Activated CD8-positive, alpha-beta memory T cell treated with anti-CD3 and anti-CD28 coated beads, Interleukin-2, amount 50 U/mL, for 24 hours (primary cell): ENCODE data around the gene SLC13A3.
A peak's percentile ranks its signal among the peaks of the same experiment; 100 is the strongest.
"Not testable (repeated sequence)": the region's sequence is repeated elsewhere in the genome, so short reads cannot be mapped to it uniquely, and the experiment has no call there.

Experiments used
- DNase-seq: peaks from one replicate; pipeline ENCODE4 v3.0.0-alpha.2; 2020; ENCODE audit errors: extremely low read depth

The SLC13A3 gene

DNA sequence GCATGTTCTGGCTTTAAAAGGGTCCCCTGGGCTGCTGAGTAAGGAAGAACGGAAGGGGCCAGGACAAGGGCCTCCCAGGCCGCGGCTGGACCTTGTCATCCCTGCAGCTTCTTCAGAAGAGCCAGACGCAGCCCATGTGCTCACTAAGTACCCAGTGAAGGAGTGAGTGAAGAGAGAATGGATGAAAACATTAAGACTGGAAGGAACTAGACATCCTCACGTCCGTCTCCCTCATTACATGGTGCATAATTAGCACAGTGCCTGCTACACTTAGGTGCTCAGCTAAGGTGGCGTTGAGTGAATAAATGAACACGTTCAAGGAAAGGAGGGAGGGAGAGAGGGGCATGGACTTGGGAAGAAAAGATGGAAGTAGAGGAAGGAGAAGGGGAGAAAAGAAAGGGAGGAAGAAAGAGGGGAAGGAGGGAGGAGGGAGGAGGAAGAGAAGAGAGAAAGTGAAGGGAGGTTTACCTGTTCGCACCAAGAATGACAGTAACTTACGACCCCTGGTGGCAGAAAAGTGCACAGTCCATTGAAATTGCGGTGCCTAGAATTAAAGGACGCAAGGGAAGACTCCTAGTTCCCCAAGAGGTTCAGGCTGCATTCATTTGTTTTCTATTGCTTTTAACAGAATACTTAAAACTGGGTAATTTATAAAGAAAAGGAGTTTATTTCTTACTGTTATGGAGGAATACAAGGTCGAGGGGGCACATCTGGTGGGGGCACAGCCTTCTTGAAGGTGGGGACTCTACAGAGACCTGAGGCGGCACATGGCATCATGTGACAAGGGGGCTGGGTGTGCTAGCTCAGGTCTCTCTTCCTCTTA, 30.0 kb upstream of the SLC13A3 start:
- DNase-seq = peak; percentile 31

DNA sequence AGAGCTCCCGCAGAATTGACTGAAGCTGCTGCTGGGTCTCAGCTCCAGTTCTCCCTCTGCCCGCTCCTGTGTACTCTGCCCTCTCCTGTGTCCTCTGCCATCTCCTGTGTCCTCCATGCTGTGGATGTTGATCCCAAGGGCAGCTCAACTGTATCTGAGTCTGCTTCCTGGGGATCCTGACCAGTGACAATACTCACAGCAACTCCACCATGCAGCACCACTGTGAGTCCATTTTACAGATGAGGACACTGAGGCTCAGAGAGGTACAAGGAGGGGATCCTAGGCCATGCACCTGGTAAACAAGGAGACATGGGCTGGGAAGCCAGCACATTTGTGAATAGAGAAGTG, 29.4 kb upstream of the SLC13A3 start:
- no peak for DNase-seq

DNA sequence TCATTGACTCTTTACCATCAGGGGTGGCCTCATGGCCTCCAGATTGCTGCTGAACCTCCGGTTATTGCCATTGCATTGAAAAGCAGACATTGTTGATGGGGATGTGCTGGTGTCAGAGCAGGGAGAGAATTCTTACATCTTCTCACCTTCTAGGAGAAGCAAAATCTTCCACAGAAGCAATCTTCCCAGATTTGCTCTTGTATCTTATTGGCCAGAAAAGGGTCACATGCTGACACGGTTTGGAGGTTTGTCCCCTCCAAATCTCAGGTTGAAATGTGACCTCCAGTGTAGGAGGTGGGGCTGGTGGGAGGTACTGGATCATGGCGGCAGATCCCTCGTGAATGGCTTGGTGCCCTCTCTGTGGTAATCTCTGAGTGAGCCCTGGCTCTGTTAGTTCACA, 27.3 kb upstream of the SLC13A3 start:
- DNase-seq = no peak

DNA sequence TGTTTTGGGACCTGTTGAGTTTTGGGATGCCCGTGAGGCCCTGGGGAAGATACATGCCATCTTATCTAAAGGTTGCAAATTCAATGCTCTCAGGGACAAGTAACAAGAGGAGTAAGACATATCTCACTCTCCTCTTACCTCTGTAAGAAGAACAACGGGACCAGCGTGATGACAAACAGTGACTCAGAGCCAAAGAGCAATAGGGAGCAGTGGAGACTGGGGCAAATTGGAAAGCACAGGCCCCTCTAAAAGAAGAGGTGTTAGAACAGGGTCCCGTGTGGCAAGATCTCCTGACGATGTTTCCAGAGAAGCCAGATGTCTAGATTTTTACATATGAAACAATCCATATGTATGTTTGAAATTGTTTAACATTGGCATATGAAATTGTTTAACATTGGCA, 26.3 kb upstream of the SLC13A3 start:
- no peak for DNase-seq

DNA sequence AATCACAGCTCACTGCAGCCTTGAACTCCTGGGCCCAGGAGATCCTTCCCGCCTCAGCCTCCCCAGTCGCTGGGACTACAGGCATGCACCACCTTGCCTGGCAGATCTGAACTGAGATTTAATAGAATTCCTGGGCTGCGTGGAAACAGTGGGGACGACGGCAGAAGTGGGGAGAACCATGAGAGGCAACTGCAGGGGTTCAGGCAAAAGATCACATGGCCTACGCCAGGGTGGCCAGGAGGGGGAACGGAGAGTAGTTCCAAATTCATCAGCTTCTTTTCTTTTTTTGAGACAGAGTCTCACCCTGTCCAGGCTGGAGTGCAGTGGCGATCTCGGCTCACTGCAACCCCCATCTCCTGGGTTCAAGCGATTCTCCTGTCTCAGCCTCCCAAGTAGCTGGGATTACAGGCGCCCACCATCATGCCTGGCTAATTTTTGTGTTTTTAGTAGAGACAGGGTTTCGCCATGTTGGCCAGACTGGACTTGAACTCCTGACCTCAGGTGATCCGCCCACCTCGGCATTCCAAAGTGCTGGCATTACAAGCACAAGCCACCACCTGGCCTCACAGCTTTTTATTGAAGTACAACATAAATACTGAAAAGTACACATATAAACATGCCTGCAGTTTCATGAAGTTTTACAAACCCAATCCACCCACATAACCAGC, 25.5 kb upstream of the SLC13A3 start:
- not testable (repeated sequence) for DNase-seq

DNA sequence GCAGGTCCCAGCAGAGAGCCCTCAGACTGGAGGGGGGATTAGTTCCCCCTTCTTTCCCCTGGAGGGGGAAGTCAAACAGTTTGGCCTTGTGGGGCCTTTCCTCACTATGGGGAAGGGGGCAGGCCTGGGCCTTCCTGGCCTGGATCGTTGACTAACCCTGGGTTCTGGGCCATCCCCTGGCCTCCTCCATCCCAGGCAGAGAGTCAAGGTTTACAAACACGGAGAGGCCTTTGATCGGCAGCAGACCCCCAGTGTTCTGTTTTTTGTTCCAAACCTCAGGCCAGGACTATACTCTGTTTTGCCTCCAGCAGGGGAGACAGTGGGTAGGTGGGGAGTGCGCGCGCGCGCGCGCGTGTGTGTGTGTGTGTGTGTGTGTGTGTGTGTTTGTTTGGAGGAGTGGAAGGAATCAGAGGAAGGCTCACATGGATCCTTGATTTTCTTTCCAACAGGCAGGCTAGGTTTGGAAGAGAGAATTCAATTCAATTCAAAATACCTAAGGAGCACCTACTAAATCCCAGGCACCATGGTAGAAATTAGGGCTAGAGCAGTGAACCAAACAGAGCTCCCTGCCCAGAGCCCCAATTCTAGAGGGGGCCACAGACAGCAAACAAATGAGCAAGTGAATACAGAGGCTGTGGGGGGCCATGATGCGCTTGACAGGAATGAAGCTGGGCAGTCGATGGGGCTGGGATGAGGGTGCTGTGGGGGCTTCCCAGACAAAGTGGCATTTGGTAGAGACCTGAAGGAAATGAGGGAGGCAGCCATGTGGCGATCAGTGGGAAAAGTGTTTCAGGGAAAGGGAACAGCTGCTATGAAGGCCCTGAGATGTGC, 23.2 kb upstream of the SLC13A3 start:
- no peak for DNase-seq

DNA sequence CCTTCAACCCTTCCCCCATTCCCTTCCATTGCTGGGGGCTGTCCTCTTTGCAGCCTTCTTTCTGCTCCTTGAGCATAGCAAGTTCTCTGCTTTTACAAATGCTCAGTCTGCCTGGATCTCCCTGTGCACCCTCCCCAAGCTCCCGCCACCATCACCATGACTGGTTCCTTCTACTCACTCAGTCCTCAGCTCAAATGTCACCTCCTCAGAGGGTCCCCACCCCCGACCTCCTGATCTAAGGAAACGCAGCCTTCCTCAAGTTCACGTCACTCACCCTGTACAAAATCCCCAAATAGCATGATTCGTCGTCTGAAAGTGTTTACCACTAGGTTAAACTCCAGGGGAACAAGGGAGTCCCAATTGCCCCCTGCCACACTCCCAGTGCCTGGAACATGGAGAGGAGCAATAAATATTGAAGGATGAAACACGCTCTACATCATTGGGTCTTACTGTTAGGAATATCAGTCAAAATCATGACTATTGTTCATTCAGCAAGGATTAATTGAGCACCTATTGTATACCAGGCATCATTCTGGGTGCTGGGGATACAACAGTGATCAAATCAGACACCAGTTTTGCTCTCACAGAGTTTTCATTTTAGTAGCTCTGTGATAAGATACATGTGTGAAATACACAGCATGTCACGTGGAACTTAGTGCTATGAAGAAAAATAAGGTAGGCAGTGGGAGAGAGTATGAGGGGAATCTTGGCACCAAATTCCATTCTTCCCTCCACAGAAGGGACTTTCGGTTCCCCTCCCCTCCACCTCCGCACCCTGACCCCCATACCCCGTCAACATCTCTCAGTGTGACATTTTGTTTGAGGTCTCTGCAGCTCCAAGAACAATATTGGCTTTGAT, 22.4 kb upstream of the SLC13A3 start:
- no peak for DNase-seq

DNA sequence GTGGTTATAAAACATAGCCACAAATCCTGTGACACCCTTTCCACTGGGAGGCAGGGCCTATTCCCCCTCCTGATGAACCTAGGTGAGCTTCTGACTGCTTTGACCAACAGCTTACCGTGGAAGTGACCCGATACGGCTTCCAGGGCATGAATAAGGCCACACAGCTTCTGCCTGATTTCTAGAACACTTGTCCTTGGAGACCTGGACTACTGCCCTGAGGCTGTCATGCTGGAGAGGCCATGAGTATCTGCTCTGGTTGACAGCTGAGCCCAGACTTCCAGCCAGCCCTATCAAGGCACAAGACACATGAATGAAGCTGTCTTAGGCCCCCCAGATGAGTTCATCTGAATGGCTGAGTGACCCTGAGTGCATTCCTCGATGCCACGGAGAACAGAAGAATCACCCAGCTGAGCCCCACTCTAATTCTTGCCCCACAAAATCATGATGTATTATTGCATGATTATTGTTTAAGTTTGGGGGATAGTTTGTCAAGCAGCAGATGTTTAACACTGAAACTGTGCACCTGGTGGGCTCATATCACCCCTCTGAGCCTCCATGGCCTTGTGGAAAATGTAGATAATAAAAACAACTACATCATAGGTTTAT, 21.4 kb upstream of the SLC13A3 start:
- no peak for DNase-seq

DNA sequence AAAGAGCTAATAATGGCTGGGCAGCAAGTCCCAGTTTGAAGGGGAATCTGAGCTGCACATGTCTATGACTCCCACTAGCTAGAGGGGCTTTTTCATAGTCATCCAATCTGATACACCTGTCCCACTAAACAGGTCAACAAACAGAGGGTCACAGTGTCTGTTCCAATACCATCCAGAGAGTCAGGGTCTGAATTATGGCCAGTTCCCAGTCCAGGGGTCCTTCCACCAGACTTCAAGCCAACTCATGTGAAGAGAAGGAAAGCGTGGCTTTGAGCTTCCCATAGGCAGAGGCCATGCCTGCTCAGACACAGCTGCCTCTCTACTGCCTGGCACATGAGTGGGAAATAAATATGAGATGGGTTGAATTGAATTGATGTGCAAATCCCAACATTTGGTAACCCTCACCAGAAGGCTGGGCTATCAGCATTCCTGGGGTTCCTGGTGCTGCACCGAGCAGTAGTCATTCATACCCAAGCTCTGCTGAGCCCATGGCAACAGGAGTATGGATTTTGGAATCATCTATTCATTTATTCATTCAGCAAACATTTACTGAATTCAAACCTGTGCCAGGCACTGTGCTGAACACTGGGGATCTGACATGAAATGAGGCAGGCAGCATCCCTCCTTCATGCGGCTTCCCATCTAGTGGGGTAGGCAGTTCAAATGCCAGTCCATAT, 20.7 kb upstream of the SLC13A3 start:
- DNase-seq = no peak

DNA sequence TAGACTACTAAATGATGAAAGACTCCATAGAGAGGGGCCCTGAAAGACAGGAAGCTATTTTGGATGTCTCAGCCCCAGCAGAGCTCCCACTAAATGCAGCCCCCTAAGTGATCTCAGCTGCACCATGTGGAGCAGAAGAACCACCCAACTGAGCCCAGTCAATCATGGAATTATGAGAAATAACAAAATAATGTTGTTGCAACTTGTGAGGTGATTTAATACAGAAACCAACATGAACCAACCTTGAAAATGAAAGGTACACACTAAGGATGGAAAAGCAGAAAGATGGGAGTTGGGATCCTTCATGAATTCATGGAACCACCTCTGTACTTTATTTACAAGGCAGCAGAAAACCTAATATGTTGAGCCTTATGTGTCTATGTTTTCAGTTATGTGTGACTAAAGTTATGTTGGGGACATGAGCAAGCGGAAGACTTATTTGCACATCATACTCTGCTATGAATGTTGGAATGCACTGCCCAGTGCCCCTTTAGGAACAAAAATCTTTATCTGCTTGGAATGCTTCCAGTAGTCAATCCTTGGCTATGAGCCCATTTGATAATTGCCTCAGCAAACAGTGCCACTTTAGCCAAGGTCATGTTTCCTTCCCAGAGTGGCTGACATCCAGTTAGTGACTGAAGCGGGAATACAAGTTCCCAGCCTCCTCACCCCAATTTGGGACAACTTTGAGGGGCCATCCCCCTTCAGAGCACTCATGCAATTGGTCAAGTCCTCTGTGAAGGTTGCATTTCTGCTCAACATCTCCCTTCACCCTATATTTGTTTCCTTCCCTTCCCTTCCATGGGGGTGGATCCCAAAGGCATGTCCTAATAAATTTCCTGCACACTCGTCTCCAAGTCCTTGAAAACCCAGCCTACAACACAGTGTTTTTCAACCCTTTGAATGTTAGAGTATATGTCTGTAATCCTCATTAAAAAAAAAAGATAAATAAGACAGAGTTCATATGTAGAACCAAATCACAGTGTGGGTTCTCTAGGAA, 19.6 kb upstream of the SLC13A3 start:
- DNase-seq = no peak

DNA sequence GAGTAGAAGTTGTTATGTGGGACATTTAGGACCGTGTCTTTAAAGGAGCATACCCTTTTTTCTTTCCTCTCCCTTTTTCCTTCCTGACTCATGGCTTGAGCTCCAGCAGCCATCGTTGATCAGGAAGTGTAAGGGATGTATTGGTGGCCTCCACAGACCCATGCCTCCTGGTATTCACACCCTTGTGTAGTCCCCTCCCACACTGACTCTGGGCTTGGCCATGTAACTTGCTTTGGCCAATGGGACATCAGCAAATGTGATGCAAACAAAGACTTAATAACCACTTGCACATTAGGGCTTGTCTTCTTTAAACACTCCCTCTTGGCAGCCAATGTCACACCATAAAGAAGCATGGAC, 18.9 kb upstream of the SLC13A3 start:
- no peak for DNase-seq

DNA sequence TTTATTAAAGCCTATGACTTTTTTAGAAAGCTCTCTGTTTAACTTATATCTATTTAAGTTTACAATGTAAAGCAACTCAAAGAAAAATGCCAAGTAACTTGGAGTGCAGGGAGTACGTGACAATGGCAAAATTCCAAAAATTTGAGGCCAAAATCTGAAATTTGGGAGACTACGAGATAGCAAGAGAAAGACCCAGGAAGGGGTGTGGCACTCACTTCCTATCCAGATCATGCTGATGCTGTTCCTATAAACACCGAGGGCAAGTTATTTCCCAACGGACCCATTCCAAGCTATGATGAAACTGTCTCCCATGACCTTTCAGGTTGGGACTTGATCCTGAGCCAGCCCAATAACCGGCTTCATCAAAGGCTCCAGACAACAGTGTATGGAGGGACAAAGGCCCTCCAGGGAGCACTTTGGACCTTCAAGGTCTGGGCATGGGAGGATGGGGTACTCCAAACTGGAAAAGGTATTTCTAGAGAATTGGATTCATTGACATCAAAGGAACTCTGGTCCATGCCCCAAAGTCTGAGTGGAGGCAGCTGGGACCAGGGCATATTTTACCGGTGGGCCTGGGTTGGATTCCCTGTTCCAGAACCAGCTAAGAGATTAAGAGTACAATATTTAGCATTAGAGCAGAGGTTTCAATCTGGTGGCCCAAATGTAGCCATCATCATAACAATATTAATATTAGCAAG, 15.7 kb upstream of the SLC13A3 start:
- no peak for DNase-seq

DNA sequence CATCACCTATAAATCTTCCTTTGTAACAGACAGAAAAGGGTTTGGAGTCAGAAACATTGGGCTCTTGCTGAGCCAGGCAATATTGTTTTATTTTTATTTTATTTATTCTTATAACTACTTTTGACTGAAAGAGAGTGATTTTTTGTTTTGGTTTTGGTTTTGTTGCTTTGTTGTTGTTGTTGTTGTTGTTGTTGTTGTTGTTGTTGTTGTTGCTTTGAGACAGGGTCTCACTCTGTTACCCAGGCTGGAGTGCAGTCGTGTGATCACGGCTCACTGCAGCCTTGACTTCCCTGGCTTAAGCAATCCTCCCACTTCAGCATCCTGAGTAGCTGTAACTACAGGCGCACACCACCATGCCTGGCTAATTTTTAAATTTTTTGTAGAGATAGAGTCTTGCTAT, 15.0 kb upstream of the SLC13A3 start:
- no peak for DNase-seq

DNA sequence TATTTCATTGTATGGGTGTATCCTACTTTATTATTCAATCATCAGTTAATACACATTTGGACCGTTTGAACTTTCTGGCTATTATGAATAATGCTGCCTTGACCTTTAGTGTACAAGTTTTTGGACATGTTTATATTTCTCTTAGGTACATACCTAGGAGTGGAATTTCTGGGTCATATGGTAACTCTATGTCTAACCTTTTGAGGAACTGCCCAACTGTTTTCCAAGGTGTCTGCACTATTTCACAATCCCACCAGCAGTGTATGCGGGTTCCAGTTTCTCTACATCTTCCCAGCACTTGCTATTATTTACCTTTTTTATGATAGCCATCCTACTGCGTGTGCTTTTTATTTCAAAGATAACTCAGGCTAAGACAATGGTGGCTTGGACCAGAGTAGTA, 14.3 kb upstream of the SLC13A3 start:
- no peak for DNase-seq

DNA sequence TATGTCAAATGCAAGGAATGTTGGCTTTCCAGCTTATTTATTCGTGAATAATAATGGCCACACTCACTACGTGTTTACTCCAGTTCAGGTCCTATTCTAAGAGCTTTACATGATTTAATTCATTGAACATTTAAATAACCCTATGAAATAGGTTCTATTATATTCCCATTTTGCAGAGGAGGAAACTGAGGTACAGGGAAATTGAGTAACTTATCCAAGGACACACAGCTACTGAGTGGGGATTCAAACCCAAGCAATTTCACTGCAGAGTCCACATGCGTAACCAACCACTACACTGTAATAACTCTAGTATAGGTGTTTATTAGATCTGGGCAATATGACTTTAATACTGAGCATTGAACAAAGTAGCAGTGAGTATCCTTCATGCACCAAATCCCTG, 12.3 kb upstream of the SLC13A3 start:
- DNase-seq = no peak

DNA sequence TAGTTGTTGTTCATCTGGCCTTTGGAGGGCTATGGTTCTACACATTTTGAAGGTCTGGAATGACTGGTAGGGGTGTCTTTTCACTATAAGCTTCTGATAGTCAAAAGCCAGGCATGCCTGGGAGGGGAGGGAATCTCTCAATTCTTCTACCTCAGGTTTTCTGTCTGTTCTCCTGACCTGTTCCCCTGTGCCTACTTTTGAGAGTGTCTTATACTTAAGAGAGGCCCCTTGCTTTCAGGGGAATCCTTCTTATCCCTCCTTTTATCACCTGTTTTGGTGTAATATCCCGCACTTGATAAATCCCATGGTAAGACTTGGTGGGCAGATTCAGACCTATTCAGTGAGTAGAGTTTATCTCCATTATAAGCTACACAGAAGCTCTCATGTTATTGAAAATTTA, 10.4 kb upstream of the SLC13A3 start:
- no peak for DNase-seq

DNA sequence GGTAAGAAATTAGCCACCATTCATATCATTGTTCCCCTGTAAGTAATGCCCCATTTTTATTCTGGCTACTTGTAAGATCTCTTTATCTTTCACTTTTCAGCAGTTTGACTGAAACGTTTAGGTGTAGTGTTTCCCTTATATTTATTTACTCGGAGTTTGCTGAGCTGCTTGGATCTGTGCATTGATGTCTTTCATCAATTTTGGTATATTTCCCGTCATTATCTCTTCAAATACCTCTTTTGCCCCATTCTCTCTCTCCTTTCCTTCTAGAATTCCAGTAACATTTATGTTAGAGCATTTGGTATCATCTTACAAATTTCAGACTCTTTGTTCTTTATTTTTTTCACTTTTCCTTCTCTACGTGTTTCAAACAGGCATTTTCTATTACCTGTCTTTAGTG, 9.2 kb upstream of the SLC13A3 start:
- DNase-seq = no peak

DNA sequence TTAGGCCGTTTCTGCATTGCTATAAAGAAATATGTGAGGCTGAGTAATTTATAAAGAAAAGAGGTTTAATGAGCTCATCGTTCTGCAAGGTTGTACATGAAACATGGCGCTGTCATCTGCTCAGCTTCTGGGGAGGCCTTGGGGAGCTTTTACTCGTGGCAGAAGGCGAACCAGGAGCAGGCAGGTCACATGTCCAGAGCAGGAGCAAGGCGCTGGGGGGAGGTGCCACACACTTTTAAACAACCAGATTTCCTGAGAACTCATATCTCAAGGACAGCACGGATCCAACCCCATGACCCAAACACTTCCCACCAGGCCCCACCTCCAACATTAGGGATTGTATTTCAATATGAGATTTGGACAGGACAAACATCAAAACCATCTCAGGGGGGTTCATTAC, 6.4 kb upstream of the SLC13A3 start:
- DNase-seq = no peak

DNA sequence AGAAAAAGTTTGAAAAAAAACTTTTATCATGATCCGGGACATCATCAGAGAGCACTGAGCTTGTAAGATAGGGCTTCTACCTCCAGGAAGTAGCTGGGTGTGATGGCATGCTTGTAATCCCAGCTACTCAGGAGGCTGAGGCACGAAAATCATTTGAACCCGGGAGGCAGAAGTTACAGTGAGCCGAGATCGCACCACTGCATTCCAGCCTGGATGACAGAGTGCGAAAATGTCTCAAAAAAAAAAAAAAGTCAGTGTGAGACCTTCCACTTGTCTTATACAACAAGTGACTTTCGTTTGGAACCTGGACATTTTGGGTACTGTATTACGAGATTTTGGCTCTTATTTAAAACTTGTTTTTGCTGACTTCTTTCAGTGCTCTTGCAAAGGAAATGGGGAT, 5.9 kb upstream of the SLC13A3 start:
- DNase-seq = no peak
